OCI-LY7 (cell line): ENCODE results near the gene PRKD1.

Source experiments
- CTCF ChIP-seq: fragments of 200-600 bp; sonication (generic); conservative IDR thresholded peaks from 2 replicates; pipeline ENCODE4 v1.5.1; 2014; ENCODE audit warnings: mild to moderate bottlenecking, antibody characterized with exemption, low read length, moderate library complexity, mixed read lengths
- EZH2phosphoT487 ChIP-seq: fragments of 200-600 bp; sonication (generic); IDR thresholded peaks from 2 replicates; pipeline ENCODE4 v1.6.1; 2018; ENCODE audit warnings: low read depth, borderline replicate concordance, mild to moderate bottlenecking, mixed run types, antibody characterized with exemption, low read length, moderate library complexity, mixed read lengths

GRCh38 chr14:29566194-29566593 lies 361.5 kb downstream of the PRKD1 start:
- TF ChIP-seq CTCF = no peak
- no peak for TF ChIP-seq EZH2phosphoT487
